ENCODE data around the gene NUP153. TPM values are rescaled to one million over a fixed set of nuclear protein-coding genes. Genes with fewer than 3 reads are reported as not detected.

The NUP153 gene
- total and polyA plus RNA-seq, 9 donors = 14.2 to 43.4 (median 33.4) TPM

- intact Hi-C loops (cut with DNase I) = no loop called here
- 95 to 100% (median 97%) methylated on average over 1 of the region's 1 CpG for WGBS, 3 donors
- no peaks in the 10 kb centered on the region for H3K9me3 ChIP-seq
- no peaks in the 10 kb centered on the region for H3K27me3 ChIP-seq
- H3K36me3 ChIP-seq = no peaks in the 10 kb centered on the region
- no peak for DNase-seq
- H3K4me3 ChIP-seq = no peak overlapping the region
- no peaks in the 10 kb centered on the region for H3K4me1 ChIP-seq (ENCODE audit: insufficient read depth)
- TF ChIP-seq EP300 (IDR thresholded peaks at IDR 0.05) (no peak), POLR2A (IDR thresholded peaks at IDR 0.05) (no peak)
- TF ChIP-seq, protein P1, sequence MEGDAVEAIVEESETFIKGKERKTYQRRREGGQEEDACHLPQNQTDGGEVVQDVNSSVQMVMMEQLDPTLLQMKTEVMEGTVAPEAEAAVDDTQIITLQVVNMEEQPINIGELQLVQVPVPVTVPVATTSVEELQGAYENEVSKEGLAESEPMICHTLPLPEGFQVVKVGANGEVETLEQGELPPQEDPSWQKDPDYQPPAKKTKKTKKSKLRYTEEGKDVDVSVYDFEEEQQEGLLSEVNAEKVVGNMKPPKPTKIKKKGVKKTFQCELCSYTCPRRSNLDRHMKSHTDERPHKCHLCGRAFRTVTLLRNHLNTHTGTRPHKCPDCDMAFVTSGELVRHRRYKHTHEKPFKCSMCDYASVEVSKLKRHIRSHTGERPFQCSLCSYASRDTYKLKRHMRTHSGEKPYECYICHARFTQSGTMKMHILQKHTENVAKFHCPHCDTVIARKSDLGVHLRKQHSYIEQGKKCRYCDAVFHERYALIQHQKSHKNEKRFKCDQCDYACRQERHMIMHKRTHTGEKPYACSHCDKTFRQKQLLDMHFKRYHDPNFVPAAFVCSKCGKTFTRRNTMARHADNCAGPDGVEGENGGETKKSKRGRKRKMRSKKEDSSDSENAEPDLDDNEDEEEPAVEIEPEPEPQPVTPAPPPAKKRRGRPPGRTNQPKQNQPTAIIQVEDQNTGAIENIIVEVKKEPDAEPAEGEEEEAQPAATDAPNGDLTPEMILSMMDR (IDR thresholded peaks at IDR 0.05) = no peak
- H3K27ac ChIP-seq = no peak overlapping the region
Observed at GRCh38 chr6:17684134-17684533, 22.6 kb downstream of the NUP153 start.

- Histone ChIP-seq H3K36me3 (no peaks in the 10 kb centered on the region), H3K27ac (no peak overlapping the region), H3K27me3 (no peaks in the 10 kb centered on the region), H3K4me1 (ENCODE audit: insufficient read depth) (peaks cover 3% of the 10 kb centered on the region), H3K4me3 (no peak overlapping the region), H3K9me3 (no peaks in the 10 kb centered on the region)
- WGBS, 3 donors = 93 to 100% (median 99%) methylated on average over 2 of the region's 2 CpGs
- intact Hi-C loops (cut with DNase I) = no loop called here
- TF ChIP-seq EP300 (IDR thresholded peaks at IDR 0.05) (no peak), POLR2A (IDR thresholded peaks at IDR 0.05) (no peak)
- TF ChIP-seq, protein P1 (IDR thresholded peaks at IDR 0.05) = no peak
- DNase-seq = no peak
Observed at GRCh38 chr6:17683428-17683827, 23.3 kb downstream of the NUP153 start.

DNA sequence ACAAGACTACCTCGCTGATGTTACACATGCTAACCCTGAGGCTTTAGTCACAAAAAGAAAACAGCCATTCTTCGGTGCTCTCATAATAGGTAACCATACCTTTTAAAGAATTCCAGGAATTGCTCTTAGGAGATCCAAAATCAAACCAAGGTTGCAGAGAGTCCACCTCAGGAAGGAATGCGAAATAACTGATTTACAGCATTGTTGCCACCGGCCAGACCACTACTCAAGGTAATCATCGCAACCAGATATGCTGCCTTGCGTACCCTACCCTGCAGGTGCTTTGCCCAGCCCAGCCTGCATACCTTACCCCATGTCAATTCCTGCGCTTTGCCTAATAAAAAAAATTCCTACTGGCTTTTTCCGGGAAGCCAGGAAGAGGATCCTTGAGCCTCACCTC lies 27.0 kb downstream of the NUP153 start:
- no peak for DNase-seq

GRCh38 chr6:17677602-17678001 lies 29.1 kb downstream of the NUP153 start:
- no peaks in the 10 kb centered on the region for H3K9me3 ChIP-seq
- H3K27ac ChIP-seq = no peak overlapping the region
- H3K36me3 ChIP-seq = no peaks in the 10 kb centered on the region
- 97 to 98% (median 97%) methylated on average over 5 of the region's 5 CpGs for WGBS, 3 donors
- intact Hi-C loops (cut with DNase I) = no loop called here
- H3K4me1 ChIP-seq (ENCODE audit: insufficient read depth) = peaks cover 5% of the 10 kb centered on the region
- DNase-seq = no peak
- no peaks in the 10 kb centered on the region for H3K27me3 ChIP-seq
- no peak overlapping the region for H3K4me3 ChIP-seq
- TF ChIP-seq, protein P1 (IDR thresholded peaks at IDR 0.05) = no peak
- TF ChIP-seq EP300 (IDR thresholded peaks at IDR 0.05) (no peak), POLR2A (IDR thresholded peaks at IDR 0.05) (no peak)

More for the DNA sequence above, 27.0 kb downstream of the NUP153 start:
- Histone ChIP-seq H3K36me3 (no peaks in the 10 kb centered on the region), H3K4me1 (ENCODE audit: insufficient read depth) (peaks cover 5% of the 10 kb centered on the region), H3K4me3 (no peak overlapping the region), H3K27ac (no peak overlapping the region), H3K9me3 (no peaks in the 10 kb centered on the region), H3K27me3 (no peaks in the 10 kb centered on the region)
- 89 to 91% (median 89%) methylated on average over 8 of the region's 8 CpGs for WGBS, 3 donors
- TF ChIP-seq POLR2A (IDR thresholded peaks at IDR 0.05) (no peak), EP300 (IDR thresholded peaks at IDR 0.05) (no peak)
- TF ChIP-seq, protein P1 (IDR thresholded peaks at IDR 0.05) = no peak
- intact Hi-C loops (cut with DNase I) = no loop called here
